ENCODE measurements around the gene SLC6A6. TPM values are rescaled to one million over a fixed set of nuclear protein-coding genes. Genes with fewer than 3 reads are reported as not detected.

Gene SLC6A6
- total and polyA plus RNA-seq, 2 donors from 2014 or later = 7.1 to 64.0 TPM

DNA sequence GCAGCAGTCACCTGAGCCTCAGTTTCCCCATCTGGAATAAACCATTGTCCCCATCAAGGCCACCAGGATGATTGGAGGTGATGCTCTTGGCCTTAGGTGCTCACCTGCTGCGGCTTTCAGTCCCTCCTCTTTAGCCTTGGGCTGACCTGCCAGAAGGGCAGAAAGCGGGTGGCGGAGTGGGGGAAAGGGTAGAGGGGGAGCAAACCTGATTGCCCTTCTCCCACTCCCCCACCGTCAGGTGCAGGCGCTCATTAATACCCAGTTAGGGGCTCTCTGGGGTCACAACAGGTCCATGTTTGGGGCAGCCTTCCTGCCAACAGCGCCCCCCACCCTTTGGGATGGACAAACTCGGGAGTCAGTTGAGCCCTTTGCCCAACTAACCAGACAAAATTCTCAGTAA, 87.2 kb downstream of the SLC6A6 start:
- H3K9ac ChIP-seq (ENCODE audit: low read length in 3 of 3) = no peak overlapping the region
- H3K36me3 ChIP-seq (ENCODE audit: control insufficient read depth in 2 of 3, insufficient read depth in 3 of 3, low read length in 3 of 3) = peaks cover 0 to 5% (median 1%) of the 10 kb centered on the region in 3 donors
- no peak overlapping the region for H3K27ac ChIP-seq (ENCODE audit: low read depth in 2 of 2, low read length in 2 of 2)
- peaks cover 0 to 8% (median 0%) of the 10 kb centered on the region in 3 donors for H3K4me1 ChIP-seq (ENCODE audit: control insufficient read depth in 2 of 3, insufficient read depth in 2 of 3, low read depth in 1 of 3, low read length in 3 of 3)
- intact Hi-C loops (cut with DNase I) = no loop called here
- H3K27me3 ChIP-seq (ENCODE audit: control insufficient read depth, insufficient read depth, low read length) = no peaks in the 10 kb centered on the region
- TF ChIP-seq, protein P1, sequence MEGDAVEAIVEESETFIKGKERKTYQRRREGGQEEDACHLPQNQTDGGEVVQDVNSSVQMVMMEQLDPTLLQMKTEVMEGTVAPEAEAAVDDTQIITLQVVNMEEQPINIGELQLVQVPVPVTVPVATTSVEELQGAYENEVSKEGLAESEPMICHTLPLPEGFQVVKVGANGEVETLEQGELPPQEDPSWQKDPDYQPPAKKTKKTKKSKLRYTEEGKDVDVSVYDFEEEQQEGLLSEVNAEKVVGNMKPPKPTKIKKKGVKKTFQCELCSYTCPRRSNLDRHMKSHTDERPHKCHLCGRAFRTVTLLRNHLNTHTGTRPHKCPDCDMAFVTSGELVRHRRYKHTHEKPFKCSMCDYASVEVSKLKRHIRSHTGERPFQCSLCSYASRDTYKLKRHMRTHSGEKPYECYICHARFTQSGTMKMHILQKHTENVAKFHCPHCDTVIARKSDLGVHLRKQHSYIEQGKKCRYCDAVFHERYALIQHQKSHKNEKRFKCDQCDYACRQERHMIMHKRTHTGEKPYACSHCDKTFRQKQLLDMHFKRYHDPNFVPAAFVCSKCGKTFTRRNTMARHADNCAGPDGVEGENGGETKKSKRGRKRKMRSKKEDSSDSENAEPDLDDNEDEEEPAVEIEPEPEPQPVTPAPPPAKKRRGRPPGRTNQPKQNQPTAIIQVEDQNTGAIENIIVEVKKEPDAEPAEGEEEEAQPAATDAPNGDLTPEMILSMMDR (IDR thresholded peaks at IDR 0.05; ENCODE audit: borderline replicate concordance, extremely low read depth, insufficient read depth) = no peak
- H3K4me3 ChIP-seq (ENCODE audit: low read length in 3 of 3) = no peak overlapping the region
- H3K9me3 ChIP-seq (ENCODE audit: control insufficient read depth in 2 of 3, insufficient read depth in 1 of 3, low read length in 3 of 3) = no peaks in the 10 kb centered on the region
- FAIRE-seq (no peak), DNase-seq (peak in 1 of 5 donors; percentile 39)

DNA sequence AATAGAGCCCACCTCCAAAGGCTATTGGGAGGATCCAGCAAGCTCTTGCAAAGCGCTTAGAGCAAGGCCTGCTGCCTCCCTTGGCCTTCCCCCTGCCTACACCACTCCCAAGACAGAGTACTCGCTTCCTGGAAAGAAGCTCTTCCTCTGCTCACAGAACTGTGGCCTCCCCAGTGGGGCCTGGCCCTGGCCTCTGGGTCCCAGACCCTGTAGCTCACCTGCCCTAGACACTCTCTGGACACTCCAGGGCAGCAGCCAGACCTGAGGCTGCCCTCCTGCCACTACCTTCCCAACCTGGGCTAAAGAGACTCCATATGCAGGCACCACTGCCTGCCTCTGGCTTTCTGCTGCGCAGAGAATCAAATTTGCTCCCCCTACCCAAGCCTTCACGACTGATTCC, 87.8 kb downstream of the SLC6A6 start:
- H3K9ac ChIP-seq (ENCODE audit: low read length in 3 of 3) = no peak overlapping the region
- intact Hi-C loops (cut with DNase I) = no loop called here
- FAIRE-seq (no peak), DNase-seq (peak in 1 of 5 donors; percentile 43)
- H3K4me3 ChIP-seq (ENCODE audit: low read length in 3 of 3) = no peak overlapping the region
- no peaks in the 10 kb centered on the region for H3K9me3 ChIP-seq (ENCODE audit: control insufficient read depth in 2 of 3, insufficient read depth in 1 of 3, low read length in 3 of 3)
- H3K27me3 ChIP-seq (ENCODE audit: control insufficient read depth, insufficient read depth, low read length) = no peaks in the 10 kb centered on the region
- no peak overlapping the region for H3K27ac ChIP-seq (ENCODE audit: low read depth in 2 of 2, low read length in 2 of 2)
- peaks cover 0 to 8% (median 0%) of the 10 kb centered on the region in 3 donors for H3K4me1 ChIP-seq (ENCODE audit: control insufficient read depth in 2 of 3, insufficient read depth in 2 of 3, low read depth in 1 of 3, low read length in 3 of 3)
- TF ChIP-seq, protein P1 (IDR thresholded peaks at IDR 0.05; ENCODE audit: borderline replicate concordance, extremely low read depth, insufficient read depth) = no peak
- peaks cover 0 to 3% (median 0%) of the 10 kb centered on the region in 3 donors for H3K36me3 ChIP-seq (ENCODE audit: control insufficient read depth in 2 of 3, insufficient read depth in 3 of 3, low read length in 3 of 3)

DNA sequence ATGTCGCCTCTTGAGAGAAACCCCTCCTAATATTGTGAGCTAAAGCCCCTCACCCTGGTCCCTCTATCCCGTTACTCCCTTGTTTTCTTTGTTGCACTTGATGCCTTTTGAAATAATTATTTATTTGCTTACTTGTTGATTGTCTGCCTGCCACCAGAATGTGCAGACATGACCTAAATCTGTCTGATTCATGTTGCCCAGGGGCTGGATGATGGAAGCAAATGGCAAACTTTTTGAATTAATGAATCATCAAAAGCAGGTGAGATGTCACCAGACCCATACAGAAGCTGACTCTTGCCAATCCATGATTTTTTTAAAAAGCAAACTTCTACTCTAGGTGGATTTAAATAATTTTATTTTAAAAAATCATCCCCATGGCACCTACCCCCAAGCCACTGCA, 88.4 kb downstream of the SLC6A6 start:
- Histone ChIP-seq H3K4me3 (ENCODE audit: low read length in 3 of 3) (no peak overlapping the region), H3K27me3 (ENCODE audit: control insufficient read depth, insufficient read depth, low read length) (no peaks in the 10 kb centered on the region), H3K4me1 (ENCODE audit: control insufficient read depth in 2 of 3, insufficient read depth in 2 of 3, low read depth in 1 of 3, low read length in 3 of 3) (peaks cover 0 to 8% (median 0%) of the 10 kb centered on the region in 3 donors), H3K27ac (ENCODE audit: low read depth in 2 of 2, low read length in 2 of 2) (no peak overlapping the region), H3K9ac (ENCODE audit: low read length in 3 of 3) (no peak overlapping the region), H3K9me3 (ENCODE audit: control insufficient read depth in 2 of 3, insufficient read depth in 1 of 3, low read length in 3 of 3) (no peaks in the 10 kb centered on the region), H3K36me3 (ENCODE audit: control insufficient read depth in 2 of 3, insufficient read depth in 3 of 3, low read length in 3 of 3) (no peaks in the 10 kb centered on the region)
- FAIRE-seq (no peak), DNase-seq (peak in 1 of 5 donors; percentile 2)
- TF ChIP-seq, protein P1 (IDR thresholded peaks at IDR 0.05; ENCODE audit: borderline replicate concordance, extremely low read depth, insufficient read depth) = no peak
- intact Hi-C loops (cut with DNase I) = no loop called here

Data from kidney (tissue), 14 donors.